HS-5 (cell line): ENCODE results near the gene MTA1.

Experiments used
- DNase-seq: peaks from one replicate; pipeline ENCODE4 v3.0.0-alpha.2; 2012; ENCODE audit warnings: low read depth

The MTA1 gene

DNA sequence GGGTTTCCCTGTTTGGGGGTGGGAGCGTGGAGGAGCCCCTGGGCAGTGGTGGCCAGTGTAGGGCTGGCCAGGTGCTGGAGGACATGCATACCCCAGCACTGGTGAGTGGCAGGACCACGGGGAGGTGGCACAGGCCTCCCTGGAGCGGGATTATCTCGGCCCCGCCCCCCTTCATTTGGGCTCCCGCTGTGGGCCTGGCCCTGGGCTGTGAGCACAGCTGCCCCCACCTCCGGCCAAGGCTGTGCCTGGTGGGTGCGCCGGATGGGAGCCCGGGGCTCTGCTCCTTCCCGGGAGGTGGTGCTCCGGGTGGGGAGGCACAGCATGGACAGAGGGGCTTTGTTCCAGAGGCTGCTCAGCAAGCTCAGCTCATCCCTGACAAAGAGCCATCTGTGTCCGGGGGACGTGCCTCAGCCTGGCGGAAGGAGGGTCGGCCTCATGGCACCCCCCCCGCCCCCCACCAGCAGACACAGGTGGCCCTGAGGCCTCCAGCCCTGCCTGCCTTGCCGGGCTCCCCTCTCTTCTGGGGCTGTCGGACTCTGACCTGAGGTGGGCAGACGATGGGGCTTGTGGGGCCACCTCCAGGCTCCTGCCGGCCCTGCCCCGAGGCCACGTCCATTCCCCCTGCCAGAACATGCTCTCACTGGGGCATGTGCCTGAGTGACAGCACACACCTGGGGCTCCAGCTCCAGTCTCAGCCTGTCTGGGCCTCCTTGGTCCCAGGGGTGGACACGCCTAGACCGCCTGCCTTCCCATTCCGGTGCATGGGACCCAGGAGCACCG, 79.8 kb downstream of the MTA1 start:
- DNase-seq, result no peak

GRCh38 chr14:105500036-105500725, 80.6 kb downstream of the MTA1 start:
- no peak for DNase-seq

DNA sequence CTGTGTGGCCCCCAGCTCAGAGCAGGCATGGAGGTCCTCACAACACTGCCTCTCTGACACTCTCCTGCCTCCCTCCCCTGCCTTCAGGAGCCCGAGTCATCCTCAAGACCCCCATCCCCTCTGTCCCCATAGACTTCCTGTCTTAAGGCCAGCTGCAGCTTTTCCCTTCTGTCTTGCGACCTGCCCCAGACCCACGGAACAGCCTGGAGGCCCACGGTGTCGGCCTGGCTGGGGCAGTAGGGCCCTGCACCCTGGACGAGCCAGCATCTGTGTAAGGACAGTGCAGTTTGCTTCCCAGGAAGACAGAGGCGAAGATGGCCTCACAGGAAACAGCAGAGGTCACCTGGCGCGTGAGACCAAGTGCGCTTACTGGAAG, 81.1 kb downstream of the MTA1 start:
- DNase-seq, result no peak

GRCh38 chr14:105501504-105502291, 82.1 kb downstream of the MTA1 start:
- DNase-seq, result no peak

- DNase-seq, result no peak
Observed at GRCh38 chr14:105502446-105503295, 83.0 kb downstream of the MTA1 start.

DNA sequence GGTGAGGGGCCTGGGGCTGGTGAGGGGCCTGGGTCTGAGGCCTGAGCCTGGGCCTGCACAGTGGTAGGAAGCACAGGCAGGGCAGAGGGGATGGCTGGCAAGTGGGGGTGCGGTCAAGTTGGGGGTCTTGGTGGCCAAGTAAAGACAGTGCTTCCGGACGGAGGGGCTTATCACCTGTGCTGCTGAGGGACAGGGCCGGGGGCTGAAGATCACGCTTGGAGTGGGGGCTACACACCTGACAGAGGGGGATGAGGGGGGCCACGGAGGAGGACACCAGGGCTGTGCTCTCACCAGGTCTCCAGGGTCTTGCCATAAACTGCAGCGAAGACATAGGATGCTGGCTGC, 83.6 kb downstream of the MTA1 start:
- DNase-seq, result no peak

DNA sequence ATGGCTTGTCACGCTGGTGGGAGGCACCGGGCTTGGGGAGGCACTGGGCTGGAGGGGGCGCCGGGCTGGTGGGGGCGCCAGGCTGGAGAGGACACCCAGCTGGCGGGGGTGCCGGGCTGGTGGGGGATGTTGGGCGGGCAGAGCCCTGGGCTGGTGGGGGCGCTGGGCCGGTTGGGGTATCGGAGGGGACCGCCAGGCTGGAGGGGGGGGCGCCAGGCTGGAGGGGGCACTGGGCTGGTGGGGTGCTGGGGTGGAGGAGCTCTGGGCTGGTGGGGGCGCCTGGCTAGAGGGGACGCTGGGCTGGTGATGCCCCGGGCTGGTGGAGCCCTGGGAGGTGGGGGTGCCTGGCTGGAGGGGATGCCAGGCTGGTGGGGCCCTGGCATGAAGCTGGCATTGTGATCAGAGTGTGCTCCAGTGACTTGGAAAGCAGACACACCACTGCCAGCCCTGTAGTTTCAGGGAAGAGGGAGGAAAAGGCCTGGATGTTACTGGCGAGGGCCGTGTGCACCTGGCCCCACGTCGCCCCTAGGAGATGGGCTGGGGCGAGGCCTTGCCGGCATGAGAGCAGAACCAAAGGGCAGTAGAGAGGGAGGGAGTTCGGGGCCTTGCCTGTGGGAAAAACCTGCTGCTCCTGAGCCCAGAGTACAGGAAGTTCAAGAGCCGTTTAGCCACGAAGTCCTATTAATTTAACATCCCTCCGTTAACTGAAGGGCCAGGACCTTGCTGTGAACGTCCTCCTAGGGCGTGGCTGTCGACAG, 84.5 kb downstream of the MTA1 start:
- no peak for DNase-seq

GRCh38 chr14:105505101-105505500, 85.5 kb downstream of the MTA1 start:
- DNase-seq, result no peak

DNA sequence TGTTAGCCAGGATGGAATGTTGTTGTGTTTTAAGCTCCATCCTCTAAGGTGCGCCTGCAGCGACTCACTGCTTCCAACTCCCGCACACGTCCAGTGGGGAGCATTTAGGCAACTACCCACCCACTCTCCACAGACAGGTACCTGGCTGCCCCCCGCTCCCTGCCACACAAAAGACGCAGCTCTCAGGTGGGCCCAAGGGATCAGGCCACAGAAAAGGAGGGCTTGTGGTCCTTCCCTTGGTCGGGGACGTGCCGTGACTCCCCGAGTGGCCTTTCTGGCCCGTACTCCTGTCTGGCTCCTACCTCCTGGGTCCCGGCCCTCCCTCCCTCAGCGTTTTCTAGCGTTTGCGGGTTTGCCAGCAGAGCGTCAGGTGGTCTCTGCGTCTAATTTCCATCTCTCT, 87.6 kb downstream of the MTA1 start:
- no peak for DNase-seq

DNA sequence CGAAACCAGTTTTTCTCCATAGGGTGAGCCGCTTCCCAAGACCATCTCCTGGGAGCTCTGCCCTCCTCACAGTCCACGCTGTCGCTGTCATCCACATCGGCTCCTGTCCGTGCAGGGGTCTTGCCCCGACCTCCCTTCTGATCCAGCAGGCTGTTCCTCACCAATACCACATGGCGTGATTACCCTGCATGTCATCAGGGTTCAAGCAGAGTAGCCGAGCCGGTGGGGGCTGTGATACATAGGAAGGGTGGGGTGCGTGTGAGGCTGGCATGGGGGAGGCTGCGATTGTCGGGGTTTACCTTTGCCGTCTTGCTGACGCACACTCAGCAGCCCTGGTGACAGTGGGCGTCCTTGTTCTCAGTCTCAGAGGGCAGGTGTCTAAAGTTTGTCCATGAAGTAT, 88.4 kb downstream of the MTA1 start:
- no peak for DNase-seq

DNA sequence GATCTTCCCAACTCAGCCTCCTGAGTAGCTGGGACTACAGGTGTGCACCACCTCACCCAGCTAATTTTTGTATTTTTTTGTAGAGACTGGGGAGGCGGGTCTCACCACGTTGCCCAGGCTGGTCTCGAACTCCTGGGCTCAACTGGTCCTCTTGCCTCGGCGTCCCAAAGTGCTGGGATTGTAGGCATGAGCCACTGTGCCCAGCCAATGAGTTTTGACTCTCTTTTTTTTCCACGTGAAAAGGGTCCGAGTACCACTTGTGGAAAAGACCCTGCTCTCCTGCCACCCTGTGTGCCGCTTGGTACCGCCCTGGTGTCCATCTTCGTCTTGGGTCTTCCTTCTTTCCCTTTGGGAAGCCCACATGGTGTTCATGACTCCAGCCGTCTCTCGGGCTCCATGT, 89.0 kb downstream of the MTA1 start:
- DNase-seq, result no peak

DNA sequence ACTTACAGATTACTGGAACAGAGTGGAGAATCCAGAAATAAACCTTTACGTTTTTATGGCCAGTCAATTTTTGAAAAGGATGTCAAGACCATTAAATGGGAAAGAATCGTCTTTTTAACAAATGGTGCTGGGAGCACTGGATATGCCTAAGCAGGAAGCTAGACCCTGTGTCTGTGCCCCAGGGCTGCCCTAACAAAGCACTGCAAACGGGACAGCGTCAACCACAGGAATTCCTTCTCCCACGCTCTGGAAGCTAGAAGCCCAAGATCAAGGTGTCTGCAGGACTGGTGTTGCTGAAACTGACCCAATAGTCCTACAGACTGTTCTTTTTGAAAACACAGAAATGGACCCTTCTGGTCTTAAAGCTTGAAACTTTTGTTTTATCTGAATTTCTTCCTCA, 97.5 kb downstream of the MTA1 start:
- no peak for DNase-seq

- no peak for DNase-seq
Observed at GRCh38 chr14:105519946-105520698, 100.5 kb downstream of the MTA1 start.
